Epithelial cell of esophagus (primary cell): ENCODE measurements around the gene VPS8.
A peak's percentile ranks its signal among the peaks of the same experiment; 100 is the strongest.

ENCODE experiments used
- DNase-seq: peaks from one replicate; pipeline ENCODE4 v3.0.0; 2010; ENCODE audit warnings: low read depth
- H3K4me3 ChIP-seq: 2 replicates; pipeline ENCODE4 v1.5.1; 2011; ENCODE audit warnings: mild to moderate bottlenecking, low read length, control low read depth
- CTCF ChIP-seq: IDR thresholded peaks from 2 replicates; pipeline ENCODE4 v1.5.1; 2011; ENCODE audit warnings: low read depth, mild to moderate bottlenecking, low read length, control low read depth, inconsistent platforms; ENCODE audit not compliant: insufficient read depth; ENCODE audit errors: missing control alignments

Gene VPS8

GRCh38 chr3:184914628-184915027 is 102.7 kb downstream of the VPS8 start:
- TF ChIP-seq CTCF: no peak
- H3K4me3 ChIP-seq: no peak overlapping the region
- DNase-seq: no peak

- TF ChIP-seq CTCF: no peak
- H3K4me3 ChIP-seq: no peak overlapping the region
- DNase-seq: no peak
Measured at GRCh38 chr3:184918750-184919149, 106.8 kb downstream of the VPS8 start.

GRCh38 chr3:184919651-184920050 is 107.7 kb downstream of the VPS8 start:
- H3K4me3 ChIP-seq: no peak overlapping the region
- no peak for DNase-seq
- TF ChIP-seq CTCF: no peak

- H3K4me3 ChIP-seq: no peak overlapping the region
- TF ChIP-seq CTCF: no peak
- DNase-seq: no peak
Measured at GRCh38 chr3:184924547-184924946, 112.6 kb downstream of the VPS8 start.

GRCh38 chr3:184927796-184928315 is 115.9 kb downstream of the VPS8 start:
- no peak for DNase-seq
- no peak for TF ChIP-seq CTCF
- H3K4me3 ChIP-seq: no peak overlapping the region

GRCh38 chr3:184932777-184933176 is 120.8 kb downstream of the VPS8 start:
- TF ChIP-seq CTCF: no peak

GRCh38 chr3:184937611-184938010 is 125.6 kb downstream of the VPS8 start:
- no peak for TF ChIP-seq CTCF
- peak; percentile 4 for DNase-seq

More at GRCh38 chr3:184932777-184933176, 120.8 kb downstream of the VPS8 start:
- DNase-seq: no peak
- H3K4me3 ChIP-seq: no peak overlapping the region

More at GRCh38 chr3:184937611-184938010, 125.6 kb downstream of the VPS8 start:
- no peak overlapping the region for H3K4me3 ChIP-seq
